Stimulated activated CD4-positive, alpha-beta T cell treated with anti-CD3 and anti-CD28 coated beads, Interleukin-1b, Interleukin-23, amount 100 ng/mL, for 1 hour (primary cell): ENCODE data around the gene SEMA6B.

Experiments
- DNase-seq, 2 donors: peaks; one replicate each; pipeline ENCODE4 v3.0.0-alpha.2; 2020; ENCODE audit warnings: low read depth in 2 of 2

Gene SEMA6B

DNA sequence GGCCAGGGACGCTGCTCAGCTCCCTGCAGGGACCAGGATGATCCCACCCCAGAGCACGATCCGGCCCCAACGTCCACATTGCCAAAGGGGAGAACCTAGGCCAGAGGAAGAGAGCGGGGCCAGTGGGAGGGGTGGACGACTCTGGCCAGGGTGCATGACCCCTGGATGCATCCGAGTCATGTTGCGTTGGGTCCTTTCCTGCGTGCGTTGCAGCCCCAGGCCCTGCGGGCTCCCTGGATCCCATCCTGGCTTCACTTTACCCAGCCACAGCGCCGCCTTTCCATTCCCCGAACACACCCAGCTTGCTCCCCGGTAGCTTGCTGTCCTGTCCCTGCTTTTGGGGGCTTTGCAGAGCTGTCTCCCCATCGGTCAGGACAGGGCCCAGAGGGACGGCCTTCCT lies 51.7 kb downstream of the SEMA6B start:
- DNase-seq = no peak

GRCh38 chr19:4507150-4507452 lies 52.4 kb downstream of the SEMA6B start:
- DNase-seq = no peak

GRCh38 chr19:4506449-4507149 lies 52.9 kb downstream of the SEMA6B start:
- no peak for DNase-seq

DNA sequence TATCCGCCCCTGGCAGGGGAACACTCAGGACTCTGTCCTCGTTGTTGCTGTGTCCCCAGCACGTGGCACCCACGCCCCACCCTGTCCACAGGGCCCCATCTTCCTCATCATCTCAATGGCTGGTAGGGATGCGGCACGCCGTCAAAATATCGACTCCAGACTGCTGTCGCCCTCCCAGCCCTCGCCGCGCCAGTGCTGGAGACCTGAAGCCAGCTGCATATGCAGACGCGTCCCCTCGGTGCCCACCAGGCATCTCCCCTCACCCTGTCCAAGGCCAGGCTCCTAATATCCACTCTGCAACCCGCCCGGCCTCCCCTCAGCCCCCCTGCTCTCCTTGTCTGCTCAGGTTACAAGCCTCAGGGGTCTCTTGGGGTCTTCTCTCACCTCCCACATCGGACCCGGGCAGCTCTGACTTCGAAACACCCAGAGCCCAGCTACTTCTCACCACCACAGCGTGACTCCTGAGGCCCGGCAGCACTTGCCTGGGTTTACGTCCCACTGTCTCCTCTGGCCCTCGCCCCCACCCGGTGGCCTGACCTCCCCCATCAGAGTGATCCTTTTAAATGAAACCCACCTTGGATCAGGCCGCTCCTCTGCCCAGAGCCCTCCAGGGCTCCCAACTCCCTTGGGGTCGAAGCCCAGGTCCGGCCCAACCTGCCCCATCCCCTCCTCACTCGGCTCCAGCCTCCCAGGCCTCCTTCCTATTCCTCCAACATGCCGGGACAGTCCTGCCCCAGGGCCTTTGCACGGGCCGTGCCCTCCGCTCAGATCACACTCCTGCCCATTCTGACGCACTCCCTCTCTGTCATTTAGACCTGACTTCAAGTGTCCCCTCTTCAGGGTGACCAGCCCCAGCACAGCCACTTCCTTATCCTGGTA lies 53.7 kb downstream of the SEMA6B start:
- no peak for DNase-seq

GRCh38 chr19:4504891-4505569 lies 54.5 kb downstream of the SEMA6B start:
- no peak for DNase-seq

DNA sequence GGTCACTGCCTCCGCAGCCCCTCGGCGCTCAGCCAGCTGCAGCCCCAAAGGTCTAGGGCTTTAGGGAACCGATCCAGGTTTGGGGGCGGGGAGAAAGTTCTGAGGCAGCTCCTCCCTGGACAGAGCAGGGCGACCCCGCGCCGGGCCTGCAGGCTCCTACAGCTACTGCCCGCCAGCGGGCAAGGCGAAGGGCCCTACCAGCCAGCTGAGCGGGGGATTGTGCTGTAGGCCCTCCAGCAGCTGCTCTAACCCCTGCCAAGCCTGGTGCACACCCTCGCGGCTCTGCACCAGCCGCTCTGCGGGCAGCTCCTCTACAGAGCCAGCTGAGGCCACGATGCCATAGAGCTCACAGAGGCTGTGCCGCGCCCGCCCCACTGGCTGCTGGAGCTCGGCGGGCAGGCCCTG lies 55.2 kb downstream of the SEMA6B start:
- DNase-seq = no peak

DNA sequence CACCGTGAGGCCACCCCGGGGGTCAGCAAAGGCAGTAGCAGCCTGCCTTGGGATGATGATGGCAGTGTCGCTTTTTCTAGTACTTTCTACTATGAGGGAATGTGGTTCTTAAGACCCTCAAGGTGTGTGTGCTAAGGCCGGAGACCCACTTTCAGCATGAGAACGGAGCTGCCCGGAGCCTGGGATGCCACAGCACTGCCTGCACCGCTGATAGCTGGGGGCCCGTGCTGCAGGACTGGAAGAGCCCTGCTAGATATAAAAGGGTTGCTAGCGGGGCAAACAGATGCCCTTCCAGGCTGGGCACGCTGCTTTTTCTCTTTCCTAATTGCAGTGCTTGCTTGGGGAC lies 55.7 kb downstream of the SEMA6B start:
- DNase-seq = no peak

DNA sequence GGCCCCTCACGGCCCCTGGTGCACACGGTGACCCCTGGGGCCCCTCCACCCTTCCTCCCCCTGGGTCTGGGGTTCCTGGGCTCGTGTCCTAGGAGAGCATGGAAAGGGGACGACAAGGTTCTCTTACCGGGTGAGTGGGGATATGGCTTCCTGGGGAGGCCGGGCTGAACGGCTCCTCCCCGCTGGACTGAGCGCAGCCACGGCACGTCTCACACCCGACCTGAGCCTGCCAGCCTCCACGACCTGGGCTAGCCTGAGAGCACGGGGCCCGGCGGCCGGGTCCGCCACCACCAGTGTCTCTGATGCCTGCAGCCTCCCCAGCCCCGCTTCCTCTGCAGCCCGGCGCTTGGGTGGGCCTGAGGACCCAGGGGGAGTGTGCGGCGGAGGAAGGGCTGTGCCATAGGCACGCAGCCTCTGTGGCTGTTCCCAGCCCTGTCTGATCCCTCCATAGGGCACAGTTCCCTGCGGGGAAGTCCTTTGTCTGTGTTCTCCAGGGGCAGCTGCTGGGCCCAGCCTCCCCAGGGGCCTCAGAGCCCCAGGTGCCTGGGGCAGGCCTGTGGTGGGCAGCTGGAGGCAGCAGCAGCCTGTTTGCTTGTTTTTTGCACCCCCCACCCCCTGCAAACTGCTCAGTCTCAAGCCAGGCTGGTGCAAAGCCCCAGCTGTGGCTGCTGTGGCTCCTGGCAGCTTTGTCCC lies 56.2 kb downstream of the SEMA6B start:
- no peak for DNase-seq

DNA sequence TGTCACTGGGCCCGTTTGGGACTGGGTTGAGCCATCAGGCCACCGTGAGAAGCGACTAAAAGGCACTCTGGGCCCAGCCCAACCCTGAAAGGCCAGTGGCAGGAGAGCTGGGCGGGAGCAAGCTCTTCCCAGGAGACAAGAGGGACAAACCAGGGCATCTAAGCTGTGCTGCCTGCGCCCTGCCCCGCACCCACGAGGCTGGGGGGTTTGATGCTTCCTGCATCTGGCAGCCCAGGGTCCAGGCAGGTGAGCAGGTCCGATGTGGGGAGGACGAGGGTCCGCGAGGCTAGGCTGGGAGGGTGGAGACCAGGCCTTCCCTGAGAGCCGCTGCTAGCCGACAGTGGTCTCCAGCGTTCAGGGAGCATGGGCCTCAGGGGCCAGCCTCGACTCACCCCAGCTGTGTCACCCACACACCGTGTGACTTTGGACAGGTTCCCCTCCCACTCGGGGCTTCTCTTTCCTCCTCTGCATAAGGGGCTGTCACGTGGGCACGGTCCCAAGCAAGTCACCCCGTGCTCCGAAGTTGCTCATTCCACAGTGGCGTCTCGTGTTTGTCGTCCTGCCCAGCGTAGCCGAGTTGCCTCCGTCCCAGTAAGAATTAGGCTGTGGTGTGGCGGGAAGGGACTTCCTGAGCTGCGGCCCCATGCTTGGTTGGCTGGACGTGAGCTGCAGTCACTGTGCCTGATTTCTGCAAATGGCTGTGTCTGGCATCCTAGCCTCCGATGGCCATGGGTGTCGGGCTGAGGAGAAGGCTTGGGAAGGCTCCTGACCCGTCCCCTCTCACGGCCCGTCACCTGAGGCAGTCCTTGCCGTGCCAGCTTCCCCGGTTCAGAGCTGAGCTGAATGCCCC lies 57.0 kb downstream of the SEMA6B start:
- DNase-seq = no peak

DNA sequence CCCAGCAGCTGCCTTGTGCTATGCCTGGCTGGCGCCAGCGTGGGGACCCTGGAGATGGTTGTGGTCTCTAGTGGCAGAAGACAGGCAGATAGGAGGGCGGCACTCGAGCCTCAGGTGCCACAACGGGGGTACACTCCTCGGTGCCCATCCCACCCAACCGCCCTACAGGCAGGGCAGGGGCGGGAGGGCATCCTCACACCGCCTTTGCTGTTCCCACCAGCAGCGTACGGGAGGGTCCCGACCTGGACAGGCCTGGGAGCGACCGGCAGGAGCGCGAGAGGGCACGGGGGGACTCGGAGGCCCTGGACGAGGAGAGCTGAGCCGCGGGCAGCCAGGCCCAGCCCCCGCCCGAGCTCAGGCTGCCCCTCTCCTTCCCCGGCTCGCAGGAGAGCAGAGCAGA lies 57.8 kb downstream of the SEMA6B start:
- no peak for DNase-seq

GRCh38 chr19:4500841-4501591 lies 58.5 kb downstream of the SEMA6B start:
- no peak for DNase-seq

GRCh38 chr19:4499855-4500254 lies 59.6 kb downstream of the SEMA6B start:
- DNase-seq = no peak

DNA sequence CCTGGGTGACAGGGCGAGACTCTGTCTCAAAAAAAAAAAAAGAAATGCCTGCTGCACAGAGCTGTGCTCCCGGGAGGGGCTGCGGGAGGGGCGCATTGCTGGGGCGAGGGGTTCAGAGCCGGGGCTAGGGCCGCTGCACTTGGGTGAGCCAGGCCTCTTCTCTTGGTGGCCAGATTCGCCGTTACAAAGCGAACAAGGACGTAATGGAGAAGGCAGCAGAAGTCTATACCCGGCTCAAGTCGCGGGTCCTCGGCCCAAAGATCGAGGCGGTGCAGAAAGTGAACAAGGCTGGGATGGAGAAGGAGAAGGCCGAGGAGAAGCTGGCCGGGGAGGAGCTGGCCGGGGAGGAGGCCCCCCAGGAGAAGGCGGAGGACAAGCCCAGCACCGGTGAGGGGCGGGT lies 60.2 kb downstream of the SEMA6B start:
- DNase-seq = no peak

- DNase-seq = no peak
Observed at GRCh38 chr19:4498694-4499093, 60.8 kb downstream of the SEMA6B start.

DNA sequence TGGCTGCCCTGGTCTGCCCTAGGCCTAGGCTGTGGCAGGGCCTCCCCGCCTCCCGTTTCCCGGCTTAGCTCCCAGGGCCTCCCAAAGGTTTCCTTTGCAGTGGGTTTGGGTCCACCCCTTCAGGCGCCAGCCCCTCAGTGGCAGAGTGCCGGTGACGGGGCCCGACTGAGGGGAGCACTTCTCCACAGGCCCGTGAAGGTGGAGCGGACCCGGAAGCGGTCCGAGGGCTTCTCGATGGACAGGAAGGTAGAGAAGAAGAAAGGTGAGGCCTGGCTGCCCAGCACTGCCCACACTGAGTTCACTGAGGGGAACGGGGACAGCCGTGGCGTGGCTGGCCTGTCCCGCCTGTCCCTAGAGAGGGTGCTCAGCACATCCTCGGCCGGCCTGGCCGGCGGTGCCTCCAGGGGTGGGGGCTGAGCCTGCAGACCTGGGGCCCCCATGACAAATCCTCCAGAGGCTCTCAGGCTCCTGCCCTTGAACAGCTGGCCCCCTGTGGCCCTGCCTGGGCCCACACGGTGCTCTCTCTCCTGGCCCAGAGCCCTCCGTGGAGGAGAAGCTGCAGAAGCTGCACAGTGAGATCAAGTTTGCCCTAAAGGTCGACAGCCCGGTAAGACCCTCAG lies 61.6 kb downstream of the SEMA6B start:
- DNase-seq = no peak

DNA sequence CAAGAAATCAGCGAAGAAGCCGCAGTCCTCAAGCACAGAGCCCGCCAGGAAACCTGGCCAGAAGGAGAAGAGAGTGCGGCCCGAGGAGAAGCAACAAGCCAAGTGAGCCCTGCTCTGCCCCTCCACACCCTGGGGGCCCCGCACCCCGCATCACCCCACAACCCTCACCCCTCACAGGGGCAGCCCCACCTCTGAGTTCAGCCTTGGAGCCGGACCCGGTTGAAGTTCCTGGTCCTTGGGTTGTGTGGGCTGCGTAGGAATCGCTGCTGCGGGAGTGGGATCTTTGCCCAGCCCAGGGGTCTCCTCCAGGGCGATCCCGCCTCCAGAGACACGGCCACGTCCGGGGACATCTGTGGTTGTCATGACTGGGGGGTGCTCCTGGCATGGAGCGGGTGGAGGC lies 63.2 kb downstream of the SEMA6B start:
- no peak for DNase-seq

DNA sequence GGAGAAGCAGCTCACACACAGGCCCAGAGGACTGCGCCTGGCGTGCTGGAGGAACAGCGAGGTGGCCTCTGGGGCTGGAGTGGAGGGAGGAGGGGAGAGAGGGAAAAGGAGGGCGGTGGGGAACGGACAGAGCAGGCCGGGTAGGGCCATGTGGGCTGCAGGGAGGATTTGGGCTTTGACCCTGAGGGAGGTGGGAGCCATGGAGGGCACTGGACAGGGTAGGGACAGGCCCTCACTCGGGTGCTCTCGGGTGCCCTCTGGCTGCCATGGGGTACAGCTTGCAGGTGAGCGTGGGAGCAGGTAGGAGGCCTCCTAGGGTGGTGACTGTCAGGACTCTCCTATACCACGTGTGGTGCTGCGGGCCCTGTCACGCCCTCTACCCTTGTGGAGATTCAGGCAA lies 64.0 kb downstream of the SEMA6B start:
- no peak for DNase-seq

DNA sequence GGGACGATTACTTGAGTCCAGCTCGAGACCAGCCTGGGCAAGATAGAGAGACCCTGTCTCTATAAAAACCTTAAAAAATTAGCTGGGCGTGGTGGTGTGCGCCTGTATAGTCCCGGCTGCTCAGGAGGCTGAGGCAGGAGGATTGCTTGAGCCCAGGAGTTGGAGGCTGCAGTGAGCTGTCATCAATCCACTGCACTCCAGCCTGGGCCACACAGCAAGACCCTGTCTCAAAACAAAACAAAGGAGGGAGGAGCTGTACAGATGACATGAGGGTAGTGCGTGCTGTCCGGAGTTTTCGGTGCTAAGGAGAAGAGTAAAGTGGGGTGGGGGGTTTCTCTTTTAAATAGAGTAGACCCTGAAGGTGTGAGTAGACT lies 64.8 kb downstream of the SEMA6B start:
- no peak for DNase-seq

DNA sequence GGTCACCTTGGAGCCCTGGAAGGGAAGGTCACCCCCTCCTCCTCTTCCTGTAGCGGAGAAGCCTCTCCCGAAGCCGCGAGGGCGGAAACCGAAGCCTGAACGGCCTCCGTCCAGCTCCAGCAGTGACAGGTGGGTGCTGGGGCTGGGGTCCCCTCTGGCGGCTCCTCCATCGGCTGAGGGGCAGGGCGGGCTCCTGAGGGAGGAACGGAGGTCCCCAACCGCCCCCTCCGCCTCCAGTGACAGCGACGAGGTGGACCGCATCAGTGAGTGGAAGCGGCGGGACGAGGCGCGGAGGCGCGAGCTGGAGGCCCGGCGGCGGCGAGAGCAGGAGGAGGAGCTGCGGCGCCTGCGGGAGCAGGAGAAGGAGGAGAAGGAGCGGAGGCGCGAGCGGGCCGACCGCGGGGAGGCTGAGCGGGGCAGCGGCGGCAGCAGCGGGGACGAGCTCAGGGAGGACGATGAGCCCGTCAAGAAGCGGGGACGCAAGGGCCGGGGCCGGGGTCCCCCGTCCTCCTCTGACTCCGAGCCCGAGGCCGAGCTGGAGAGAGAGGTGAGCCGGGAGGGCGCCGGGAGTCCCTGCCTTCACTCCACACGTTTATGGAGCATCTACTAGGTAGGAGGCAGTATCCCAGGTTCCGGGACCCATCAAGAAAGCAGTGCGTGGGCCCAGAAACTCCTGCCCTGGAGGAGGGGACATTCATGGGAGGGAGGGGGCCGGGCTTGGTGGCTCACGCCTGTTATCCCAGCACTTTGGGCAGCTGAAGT lies 65.4 kb downstream of the SEMA6B start:
- no peak for DNase-seq
